Right hindlimb (tissue), 1 donor: ENCODE data around the gene INPP5F.

Source experiments
- DNase-seq: peaks from one replicate; pipeline ENCODE4 v3.0.0-alpha.2; 2018

Gene INPP5F

DNA sequence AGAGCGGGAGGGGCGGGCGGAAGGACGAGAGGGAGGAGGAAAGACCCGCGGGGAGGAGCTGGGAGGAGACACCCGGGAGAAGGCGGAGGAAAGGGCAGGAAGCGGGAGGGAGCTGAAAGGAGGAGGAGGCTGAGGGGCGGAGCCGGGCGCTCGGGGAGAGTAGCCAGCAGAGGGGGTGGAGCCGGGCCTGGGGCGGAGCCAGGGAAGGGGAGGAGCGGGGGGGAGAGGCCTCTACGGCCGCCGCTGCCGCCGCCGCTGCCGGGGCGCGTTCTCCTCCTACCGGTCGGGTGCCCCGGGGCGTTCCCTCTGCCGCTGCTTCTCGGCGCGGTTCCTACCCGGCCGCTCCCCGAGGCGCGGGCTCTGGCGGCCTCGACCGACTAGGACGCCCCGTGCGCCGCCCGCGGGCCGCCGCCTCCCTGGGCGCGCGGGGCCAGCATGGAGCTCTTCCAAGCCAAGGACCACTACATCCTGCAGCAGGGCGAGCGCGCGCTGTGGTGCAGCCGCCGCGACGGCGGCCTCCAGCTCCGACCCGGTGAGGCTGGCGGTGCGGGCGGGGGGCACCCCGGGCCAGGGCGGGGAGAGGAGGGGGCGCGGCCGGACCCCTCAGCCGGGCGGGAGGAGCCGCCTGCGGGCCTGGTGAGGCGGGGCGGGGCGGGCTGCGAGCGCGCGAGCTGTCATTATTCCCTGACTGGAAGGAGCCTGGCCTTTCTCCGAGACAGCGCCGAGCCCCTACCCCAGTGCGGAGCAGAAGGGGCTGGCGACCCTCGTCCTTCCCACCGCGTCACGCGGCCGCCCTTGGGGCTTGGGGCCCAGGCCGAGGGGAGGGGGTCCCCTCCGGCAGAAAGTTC, at the start of gene INPP5F:
INPP5F (plus strand) TSS at position 223 of the 848 bp plus-strand sequence; CDS start at position 436, 213 bp downstream.
- DNase-seq: peak; percentile 99

DNA sequence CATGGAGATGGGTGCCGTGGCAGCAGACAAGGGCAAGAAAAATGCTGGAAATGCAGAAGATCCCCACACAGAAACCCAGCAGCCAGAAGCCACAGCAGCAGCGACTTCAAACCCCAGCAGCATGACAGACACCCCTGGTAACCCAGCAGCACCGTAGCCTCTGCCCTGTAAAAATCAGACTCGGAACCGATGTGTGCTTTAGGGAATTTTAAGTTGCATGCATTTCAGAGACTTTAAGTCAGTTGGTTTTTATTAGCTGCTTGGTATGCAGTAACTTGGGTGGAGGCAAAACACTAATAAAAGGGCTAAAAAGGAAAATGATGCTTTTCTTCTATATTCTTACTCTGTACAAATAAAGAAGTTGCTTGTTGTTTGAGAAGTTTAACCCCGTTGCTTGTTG, 48.7 kb upstream of the INPP5F start:
- no peak for DNase-seq

GRCh38 chr10:119677904-119678755, 47.7 kb upstream of the INPP5F start:
- no peak for DNase-seq

- DNase-seq: no peak
Observed at GRCh38 chr10:119679480-119679829, 46.4 kb upstream of the INPP5F start.

- DNase-seq: no peak
Observed at GRCh38 chr10:119680050-119680449, 45.8 kb upstream of the INPP5F start.

DNA sequence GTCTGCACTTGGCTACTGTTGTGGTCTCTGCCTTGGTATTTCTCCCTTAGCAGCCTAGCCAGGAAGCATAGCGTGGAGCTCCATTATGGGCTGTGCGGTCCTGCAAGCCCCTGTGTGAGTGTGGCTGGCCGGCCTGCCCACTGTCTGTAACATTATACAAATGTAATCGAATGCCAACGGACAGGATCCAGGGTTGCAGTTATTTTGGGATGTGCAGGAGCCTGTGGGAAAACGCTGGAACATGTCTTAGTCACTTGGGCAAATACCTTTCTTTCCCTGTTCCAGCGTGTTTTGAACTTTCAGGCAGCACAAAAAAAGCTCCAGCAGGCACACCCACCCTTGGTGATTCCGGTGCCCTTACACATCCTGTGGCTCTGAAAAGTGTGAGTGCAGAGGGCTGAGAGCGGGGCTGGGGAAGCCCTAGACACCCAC, 45.2 kb upstream of the INPP5F start:
- DNase-seq: peak; percentile 73

DNA sequence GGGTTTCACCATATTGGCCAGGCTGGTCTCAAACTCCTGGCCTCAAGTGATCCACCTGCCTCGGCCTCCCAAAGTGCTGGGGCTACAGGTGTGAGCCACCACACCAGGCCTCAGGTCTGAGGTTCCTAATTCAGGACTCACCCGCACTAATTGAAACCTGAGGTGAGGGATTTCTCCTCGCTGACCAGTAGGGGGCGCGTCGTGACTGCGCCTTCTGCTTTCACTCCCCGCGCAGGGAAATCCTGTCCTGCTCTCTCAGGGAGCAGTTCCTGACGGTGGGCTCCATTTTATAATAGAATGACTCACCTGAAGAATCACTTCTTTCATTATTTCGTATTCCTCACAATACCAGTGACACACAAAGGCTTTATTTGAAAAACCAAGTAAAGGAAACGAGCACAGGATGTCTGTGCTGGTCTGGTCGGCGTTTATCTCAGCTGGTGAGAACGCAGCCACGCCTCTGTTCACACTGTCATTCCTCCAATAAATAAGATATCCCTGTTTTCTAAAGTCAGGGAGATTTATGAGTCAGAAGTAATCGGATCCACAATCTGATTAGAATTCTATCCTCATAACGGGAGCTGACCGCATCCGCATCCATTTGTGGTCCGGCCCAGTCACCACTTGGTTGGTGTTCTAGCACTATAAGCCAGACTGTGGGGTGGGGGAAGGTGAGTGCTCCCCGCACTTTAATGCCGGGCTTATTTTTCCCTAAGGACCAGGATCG, 39.2 kb upstream of the INPP5F start:
- DNase-seq: peak; percentile 83

DNA sequence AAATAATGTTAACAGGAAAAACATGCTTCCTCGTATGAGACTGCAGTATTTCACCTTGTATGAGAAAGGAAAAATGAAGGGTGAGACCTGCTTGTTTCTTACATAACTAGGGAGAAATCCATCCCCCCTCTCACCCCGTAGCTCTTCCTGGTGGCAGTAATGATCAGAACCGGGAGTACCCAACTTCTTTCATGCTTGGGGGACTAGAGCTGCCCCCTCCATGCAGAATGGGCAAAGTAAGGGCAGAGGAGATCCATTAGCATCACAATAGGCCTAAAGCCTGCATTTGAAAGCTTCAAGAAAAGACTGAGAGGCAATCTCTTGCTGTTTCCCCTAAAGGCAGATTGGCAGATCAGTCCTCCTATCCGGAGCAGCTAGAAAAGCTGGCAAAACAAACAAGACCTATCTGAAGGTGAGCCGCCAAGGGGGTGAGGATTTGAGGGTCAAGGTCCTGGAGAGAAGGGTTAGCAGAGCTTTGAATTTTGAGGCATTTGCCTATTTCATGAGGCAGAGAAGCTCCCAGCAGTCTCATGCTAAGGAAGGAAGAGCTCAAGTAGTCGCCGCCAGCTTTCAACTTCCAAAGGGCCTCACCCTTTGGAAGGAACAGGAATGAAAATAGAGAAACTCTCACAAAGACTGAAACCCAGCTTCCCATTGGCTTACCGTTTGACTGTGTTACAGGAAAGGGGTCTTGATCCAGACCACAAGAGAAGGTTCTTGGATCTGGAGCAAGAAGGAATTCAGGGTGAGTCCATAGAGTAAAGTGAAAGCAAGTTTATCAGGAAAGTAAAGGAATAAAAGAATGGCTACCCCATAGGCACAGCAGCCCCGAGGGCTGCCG, 38.4 kb upstream of the INPP5F start:
- DNase-seq: no peak

- no peak for DNase-seq
Observed at GRCh38 chr10:119688033-119688508, 37.8 kb upstream of the INPP5F start.

GRCh38 chr10:119689016-119689580, 36.8 kb upstream of the INPP5F start:
- DNase-seq: no peak

- no peak for DNase-seq
Observed at GRCh38 chr10:119691726-119692125, 34.1 kb upstream of the INPP5F start.

DNA sequence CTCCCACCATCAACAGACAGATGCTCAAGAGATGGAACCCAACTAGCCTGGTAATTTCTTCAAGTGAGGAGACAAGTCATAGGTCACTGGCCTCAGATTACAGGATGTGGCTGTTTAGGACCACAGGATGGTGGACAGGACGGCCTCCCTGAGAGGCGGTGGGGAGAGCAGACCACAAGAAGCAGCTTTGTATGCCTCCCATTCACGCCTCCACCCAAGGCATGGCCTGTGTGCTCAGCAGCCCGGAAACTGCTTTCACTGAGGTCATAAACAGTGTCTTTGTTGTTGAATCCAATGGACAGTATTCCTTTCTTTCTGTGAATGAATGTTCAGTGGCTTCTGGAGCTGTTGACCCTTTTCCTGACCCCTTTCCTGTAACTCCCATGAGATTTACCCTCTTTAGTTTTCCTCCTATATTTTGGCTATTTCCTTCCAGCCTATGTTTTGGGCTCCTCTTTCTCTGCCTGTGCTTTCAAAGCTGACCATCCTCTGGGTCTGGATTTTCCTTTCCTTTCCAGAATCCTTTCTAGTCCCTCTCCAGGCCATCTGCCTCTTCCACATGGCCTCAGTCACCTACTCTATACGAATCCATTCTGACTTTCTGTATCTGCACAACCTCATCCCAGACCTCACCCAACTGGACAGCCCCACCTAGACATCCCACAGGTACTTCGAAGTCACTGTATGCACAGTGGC, 32.4 kb upstream of the INPP5F start:
- DNase-seq: no peak

GRCh38 chr10:119694608-119695007, 31.2 kb upstream of the INPP5F start:
- no peak for DNase-seq

- DNase-seq: no peak
Observed at GRCh38 chr10:119700321-119700954, 25.4 kb upstream of the INPP5F start.

GRCh38 chr10:119701861-119702260, 24.0 kb upstream of the INPP5F start:
- DNase-seq: no peak

- DNase-seq: no peak
Observed at GRCh38 chr10:119702583-119702982, 23.3 kb upstream of the INPP5F start.

DNA sequence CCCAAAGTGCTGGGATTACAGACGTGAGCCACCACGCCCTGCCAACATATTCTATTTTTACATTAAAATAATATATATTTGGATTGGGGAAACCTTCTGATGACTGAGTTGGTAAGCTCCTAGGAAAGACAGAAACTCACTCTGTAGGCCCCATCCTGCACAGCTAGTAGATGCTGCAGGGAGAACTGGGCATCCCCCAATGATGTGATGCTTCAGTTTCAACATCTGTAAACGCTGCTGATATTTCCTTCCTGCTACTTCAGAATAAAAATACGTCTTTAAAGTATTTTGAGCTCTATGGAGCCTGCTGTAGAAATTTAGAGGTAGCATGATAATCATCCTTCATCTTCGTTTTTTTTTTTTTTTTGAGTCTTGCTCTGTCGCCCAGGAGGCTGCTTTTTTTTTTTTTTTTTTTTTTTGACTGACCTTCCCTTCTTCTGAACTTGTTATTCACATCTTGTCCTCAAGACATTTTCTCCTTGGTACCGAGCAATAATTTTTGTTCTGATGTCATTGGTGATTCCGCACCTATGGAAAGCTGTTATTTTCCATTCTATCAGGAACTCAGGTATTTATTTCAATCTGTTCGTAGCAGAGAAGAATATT, 21.8 kb upstream of the INPP5F start:
- DNase-seq: no peak

DNA sequence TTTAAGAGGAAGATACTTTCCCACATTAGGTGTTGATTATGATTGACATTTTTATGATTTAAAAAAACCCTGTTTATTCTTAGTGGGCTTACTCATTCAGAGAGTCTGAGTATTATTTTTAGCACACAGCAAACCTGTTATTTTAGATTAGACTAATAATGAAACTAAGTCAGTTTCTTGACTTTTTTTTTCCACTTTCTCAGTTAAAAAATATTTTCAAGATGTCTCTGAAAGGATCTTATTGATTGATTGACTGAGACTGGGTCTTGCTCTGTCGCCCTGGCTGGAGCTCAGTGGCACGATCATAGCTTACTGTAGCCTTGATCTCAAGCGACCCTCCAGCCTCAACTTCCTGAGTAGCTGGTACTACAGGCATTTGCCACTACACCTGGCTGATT, 20.4 kb upstream of the INPP5F start:
- DNase-seq: no peak

GRCh38 chr10:119706521-119707278, 19.1 kb upstream of the INPP5F start:
- DNase-seq: no peak
